Left ventricle myocardium inferior (tissue), 1 donor: ENCODE measurements around the gene MFRP. TPM values are rescaled to one million over a fixed set of nuclear protein-coding genes. Genes with fewer than 3 reads are reported as not detected.

ENCODE experiments used
- DNase-seq: peaks from one replicate; pipeline ENCODE4 v3.0.0-alpha.2; 2020
- H3K27ac ChIP-seq: fragments of 200-600 bp; replicated peaks from 2 replicates; pipeline ENCODE4 v1.8.0; 2021
- H3K27me3 ChIP-seq: fragments of 200-600 bp; 2 replicates; pipeline ENCODE4 v1.8.0; 2021; ENCODE audit warnings: low read depth
- H3K36me3 ChIP-seq: fragments of 200-600 bp; 2 replicates; pipeline ENCODE4 v1.8.0; 2021
- H3K4me1 ChIP-seq: fragments of 200-600 bp; 2 replicates; pipeline ENCODE4 v1.8.0; 2021
- H3K4me3 ChIP-seq: fragments of 200-600 bp; 2 replicates; pipeline ENCODE4 v1.8.0; 2021; ENCODE audit warnings: mild to moderate bottlenecking, moderate library complexity
- H3K9me3 ChIP-seq: fragments of 200-600 bp; replicated peaks from 2 replicates; pipeline ENCODE4 v1.8.0; 2021
- CTCF ChIP-seq: fragments of 200-600 bp; IDR thresholded peaks from 2 replicates; pipeline ENCODE4 v1.8.0; 2021; ENCODE audit warnings: antibody characterized with exemption, mild to moderate bottlenecking, borderline replicate concordance
- intact Hi-C: fragments of 100-400 bp; cut with micrococcal nuclease; formaldehyde crosslinking; loops from one replicate; pipeline ENCODE4 v1.11.0; 2022
- total RNA-seq: library from RNA; stranded (reverse); fragmentation: NEBNext Ultra II Directional; extraction: Animal tissue kit (Norgen Biotek cat#: 25700); gene quantifications from one replicate; pipeline ENCODE4 v1.2.1, GENCODE V29; 2021
- donor health status: DM: no; HTN: yes; CAD: no; lungs with severe emphysema.

Gene MFRP
- total RNA-seq, 1 donor from 2014 or later, result not detected

GRCh38 chr11:119374632-119375336 is 28.3 kb upstream of the MFRP start:
- Histone ChIP-seq H3K36me3 (no peaks in the 10 kb centered on the region), H3K4me1 (peaks cover 84% of the 10 kb centered on the region), H3K9me3 (no peaks in the 10 kb centered on the region), H3K4me3 (peak overlapping the region; percentile 71), H3K27ac (peak overlapping the region; percentile 95), H3K27me3 (no peaks in the 10 kb centered on the region)
- TF ChIP-seq CTCF, result no peak
- DNase-seq, result no peak
- intact Hi-C loops, result no loop called here

DNA sequence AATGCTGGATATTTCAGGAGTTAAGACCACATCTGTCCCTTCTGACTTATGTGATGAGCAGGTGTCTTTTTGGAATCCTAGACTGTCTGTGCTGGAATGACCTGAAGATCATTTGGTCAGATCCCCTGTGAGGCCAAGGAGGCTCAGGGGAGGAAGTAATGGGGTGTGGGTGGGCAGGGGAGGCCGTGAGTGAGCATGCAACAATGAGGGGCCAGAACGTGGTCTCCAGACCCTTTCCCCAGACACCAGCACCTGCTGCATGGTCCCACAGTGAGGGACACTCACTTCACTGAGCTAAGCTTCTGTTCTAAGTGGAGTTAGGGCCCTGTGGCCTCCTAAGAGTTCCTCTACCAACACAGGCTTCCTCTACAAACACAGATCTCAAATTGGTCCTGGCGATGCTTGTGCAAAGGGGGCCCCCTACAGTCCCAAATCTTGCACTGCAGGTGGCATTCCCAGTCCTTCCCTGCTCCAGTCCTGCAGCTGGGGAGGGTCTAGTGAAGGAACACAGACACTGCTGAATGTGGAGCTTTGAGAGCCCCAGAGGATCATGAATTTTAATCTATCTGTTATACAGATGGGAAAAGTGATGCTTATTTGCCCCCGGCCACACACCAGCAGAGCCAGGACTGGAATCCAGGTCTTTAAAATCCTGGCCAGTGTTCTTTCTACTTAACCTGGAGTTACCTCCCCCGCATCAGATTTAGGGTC is 27.6 kb upstream of the MFRP start:
- peak; percentile 66 for DNase-seq
- H3K9me3 ChIP-seq, result no peaks in the 10 kb centered on the region
- H3K4me1 ChIP-seq, result peaks cover 84% of the 10 kb centered on the region
- H3K27ac ChIP-seq, result peak overlapping the region; percentile 95
- peak; percentile 90 for TF ChIP-seq CTCF
- H3K36me3 ChIP-seq, result no peaks in the 10 kb centered on the region
- intact Hi-C loops, result no loop called here
- no peaks in the 10 kb centered on the region for H3K27me3 ChIP-seq
- peak overlapping the region; percentile 71 for H3K4me3 ChIP-seq

- intact Hi-C loops, result no loop called here
These were observed 26.8 kb upstream of the MFRP start for GRCh38 chr11:119373059-119373920.

DNA sequence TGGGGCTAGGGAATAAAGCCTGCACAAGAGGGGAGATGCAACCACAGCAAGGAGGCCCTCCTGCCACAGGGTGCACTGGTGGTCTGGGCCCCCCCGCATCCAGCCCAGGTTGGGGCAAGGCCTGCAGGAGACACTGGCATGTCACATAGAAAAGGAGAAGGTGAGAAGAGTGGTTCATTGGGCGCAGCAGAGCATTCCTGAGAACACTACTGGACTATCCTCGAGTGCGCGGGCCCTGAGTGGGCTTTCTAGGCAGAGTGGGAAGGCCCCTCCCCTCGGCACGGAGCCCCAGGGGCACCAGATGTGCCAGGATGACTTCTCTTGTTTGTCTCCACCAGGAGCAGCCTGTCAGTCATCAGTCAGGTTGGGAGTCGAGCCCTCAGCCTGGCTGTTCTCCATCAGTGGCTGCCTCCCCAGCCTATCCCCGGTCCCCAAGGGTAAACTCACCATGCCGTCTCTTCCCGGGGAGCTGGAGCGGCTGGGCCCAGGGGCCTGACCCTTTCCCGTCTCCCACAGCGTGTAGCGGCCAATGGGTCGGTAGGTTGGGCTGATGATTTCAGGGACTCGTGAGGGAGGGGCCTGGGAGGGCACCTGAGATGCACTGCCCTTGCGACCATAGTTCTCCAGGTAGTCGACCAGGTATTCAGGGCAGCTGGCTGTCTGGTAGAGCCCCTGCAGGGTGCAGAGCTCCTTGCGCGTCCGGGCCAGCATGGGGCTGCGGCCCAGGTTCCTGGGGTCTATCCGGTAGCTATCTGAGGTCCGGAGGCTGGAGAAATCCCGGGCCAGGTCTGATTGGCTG is 26.0 kb upstream of the MFRP start:
- Histone ChIP-seq H3K9me3 (no peaks in the 10 kb centered on the region), H3K27ac (peak overlapping the region; percentile 95), H3K27me3 (no peaks in the 10 kb centered on the region), H3K4me3 (peak overlapping the region; percentile 29), H3K4me1 (peaks cover 97% of the 10 kb centered on the region), H3K36me3 (no peaks in the 10 kb centered on the region)
- DNase-seq, result no peak
- no peak for TF ChIP-seq CTCF
- intact Hi-C loops, result no loop called here

More at GRCh38 chr11:119373059-119373920, 26.8 kb upstream of the MFRP start:
- H3K4me1 ChIP-seq, result peaks cover 92% of the 10 kb centered on the region
- H3K27me3 ChIP-seq, result no peaks in the 10 kb centered on the region
- DNase-seq, result no peak
- peak overlapping the region; percentile 95 for H3K27ac ChIP-seq
- H3K36me3 ChIP-seq, result no peaks in the 10 kb centered on the region
- H3K4me3 ChIP-seq, result peak overlapping the region; percentile 29
- H3K9me3 ChIP-seq, result no peaks in the 10 kb centered on the region
- no peak for TF ChIP-seq CTCF

GRCh38 chr11:119371778-119372182 is 25.3 kb upstream of the MFRP start:
- Histone ChIP-seq H3K27ac (peak overlapping the region; percentile 95), H3K9me3 (no peaks in the 10 kb centered on the region), H3K36me3 (no peaks in the 10 kb centered on the region), H3K4me3 (peak overlapping the region; percentile 40), H3K27me3 (no peaks in the 10 kb centered on the region), H3K4me1 (peaks cover 99% of the 10 kb centered on the region)
- intact Hi-C loops, result no loop called here
- peak; percentile 37 for TF ChIP-seq CTCF
- DNase-seq, result no peak
